ENCODE results near the gene SCT.

GRCh38 chr11:605286-606129 lies 21.5 kb downstream of the SCT start:
- TF ChIP-seq ZNF274 (IDR thresholded peaks at IDR 0.05; ENCODE audit: borderline replicate concordance, extremely low read depth, low read length) (no peak), CTCF (IDR thresholded peaks at IDR 0.05; ENCODE audit: control extremely low read depth in 1 of 3, insufficient read depth in 1 of 3, low read depth in 1 of 3, low read length in 3 of 3) (no peak), RXRA (IDR thresholded peaks at IDR 0.05; ENCODE audit: insufficient read depth, low read depth, low read length) (no peak), SRF (IDR thresholded peaks at IDR 0.05; ENCODE audit: low read depth, low read length) (no peak), POLR2A (IDR thresholded peaks at IDR 0.05; ENCODE audit: control extremely low read depth in 1 of 2, low read depth in 2 of 2, low read length in 2 of 2) (no peak), EZH2 (IDR thresholded peaks at IDR 0.05; ENCODE audit: low read depth, low read length, severe bottlenecking) (no peak), CHD2 (IDR thresholded peaks at IDR 0.05; ENCODE audit: low read length) (no peak), MAFK (IDR thresholded peaks at IDR 0.05; ENCODE audit: low read depth, low read length) (no peak), MAX (IDR thresholded peaks at IDR 0.05) (no peak), NRF1 (IDR thresholded peaks at IDR 0.05; ENCODE audit: low read depth, low read length) (no peak)
